Heart right ventricle (tissue), 16 donors: ENCODE measurements around the gene TRAPPC3. TPM values are rescaled to one million over a fixed set of nuclear protein-coding genes. Genes with fewer than 3 reads are reported as not detected.

Source experiments
- ATAC-seq, 8 donors: fragments of 200-7000 bp; cut with Tn5 transposase; one replicate each; pipeline ENCODE4 v1.9.1; 2020; ENCODE audit warnings: mild to moderate bottlenecking in 8 of 8, moderate library complexity in 8 of 8, moderate number of reproducible peaks in 1 of 8
- DNase-seq, 2 donors: peaks; one replicate each; pipeline ENCODE4 v3.0.0-alpha.2; 2020
- H3K27ac ChIP-seq, 10 donors: fragments of 200-600 bp; sonication (generic) in 2 of 10; one replicate each; pipeline versions ENCODE4 v1.5.0 to v1.8.0; 2020 to 2022; ENCODE audit warnings: mild to moderate bottlenecking in 3 of 10
- H3K27me3 ChIP-seq, 7 donors: fragments of 200-600 bp; one replicate each; pipeline ENCODE4 v1.8.0; 2021 to 2022; ENCODE audit warnings: mild to moderate bottlenecking in 2 of 7
- H3K36me3 ChIP-seq, 9 donors: fragments of 200-600 bp; sonication (generic) in 1 of 9; one replicate each; pipeline versions ENCODE4 v1.5.0 to v1.8.0; 2020 to 2022; ENCODE audit warnings: mild to moderate bottlenecking in 2 of 9
- H3K4me1 ChIP-seq, 9 donors: fragments of 200-600 bp; sonication (generic) in 1 of 9; one replicate each; pipeline versions ENCODE4 v1.5.0 to v1.8.0; 2020 to 2022; ENCODE audit warnings: mild to moderate bottlenecking in 4 of 9
- H3K4me3 ChIP-seq, 10 donors: fragments of 200-600 bp; sonication (generic) in 2 of 10; one replicate each; pipeline versions ENCODE4 v1.5.0 to v1.8.0; 2020 to 2022; ENCODE audit warnings: mild to moderate bottlenecking in 7 of 10, moderate library complexity in 2 of 10
- H3K9me3 ChIP-seq, 11 donors: fragments of 200-600 bp in 10 of 11; sonication (generic) in 2 of 11; one replicate each; pipeline versions ENCODE4 v1.5.0 to v1.8.0; 2013 to 2022; ENCODE audit warnings: mild to moderate bottlenecking in 2 of 11, control low read depth in 1 of 11, moderate library complexity in 1 of 11
- WGBS, 2 donors: extraction: QIAGEN DNeasy Blood & Tissue Kit; methylation state at CpG; one replicate each; pipeline ENCODE4 v1.1.7; 2013; ENCODE audit warnings: inconsistent platforms in 1 of 2; 5-methylcytosine and 5-hydroxymethylcytosine counted together
- intact Hi-C, 10 donors: fragments of 100-400 bp; cut with DNase I; formaldehyde crosslinking; loops; one replicate each; pipeline versions ENCODE4 v1.11.1 to v1.14.2; 2022
- polyA plus RNA-seq, 2 donors: library from polyadenylated mRNA; stranded (reverse); fragments of 200-250 nt; gene quantifications; one replicate each; pipeline ENCODE4 v1.2.3, GENCODE V29; 2013
- total RNA-seq, 10 donors: library from RNA; stranded (reverse); fragmentation: NEBNext Ultra II Directional in 3 of 10; extraction: Animal tissue kit (Norgen Biotek cat#: 25700) in 3 of 10; gene quantifications; one replicate each; pipeline versions ENCODE4 v1.2.1 to v1.2.4, GENCODE V29; 2021 to 2023
- TF ChIP-seq, protein P1 (sequence below), 9 donors: fragments of 200-600 bp; sonication (generic) in 2 of 9; IDR thresholded peaks; one replicate each; pipeline versions ENCODE4 v1.5.0 to v1.8.0; 2021 to 2022; ENCODE audit warnings: antibody characterized with exemption in 9 of 9, mild to moderate bottlenecking in 5 of 9, moderate library complexity in 1 of 9
- donor health status: Arrhythmogenic right ventricular cardiomyopathy.
- donor health status: ischemic (EF 13 %, LVEDD 7.1; RV severe dilation, severe dysfunction).
- donor health status: healthy with polysubstance abuse.
- donor health status: DM: no; HTN: yes; CAD: no.
- donor health status: DM: no; HTN: no; CAD: no.
- donor health status: ischemic (EF 25% LVEDD 6.9; RV normal size, moderate dysfunction).
- donor health status: ischemic (EF 25% LVEDD 5.7; RV mildly dilated, moderate dysfunction).
- donor health status: healthy.
- donor health status: DM: yes; HTN: yes; CAD: no.
- donor health status: Ischemic cardiomyopathy.
- donor health status: ischemic (EF 35%, LVEDD 5.7; RV mildly dilated, moderate dysfunction).
- donor health status: nonischemic (EF 11% LVEDD 7.7; RV severe dilation, severe dysfunction).
- donor health status: DM: yes; HTN: yes; CAD: no.
- donor health status: PGD.
- donor health status: ischemic (EF 29% LVEDD 5.4; RV normal size, mild dysfunction).
- donor health status: nonischemic (EF 23%, LVEDD 6.1; RV moderate dilation, normal function).

Gene TRAPPC3
- total and polyA plus RNA-seq, 12 donors = 33.6 to 73.8 (median 48.4) TPM

DNA sequence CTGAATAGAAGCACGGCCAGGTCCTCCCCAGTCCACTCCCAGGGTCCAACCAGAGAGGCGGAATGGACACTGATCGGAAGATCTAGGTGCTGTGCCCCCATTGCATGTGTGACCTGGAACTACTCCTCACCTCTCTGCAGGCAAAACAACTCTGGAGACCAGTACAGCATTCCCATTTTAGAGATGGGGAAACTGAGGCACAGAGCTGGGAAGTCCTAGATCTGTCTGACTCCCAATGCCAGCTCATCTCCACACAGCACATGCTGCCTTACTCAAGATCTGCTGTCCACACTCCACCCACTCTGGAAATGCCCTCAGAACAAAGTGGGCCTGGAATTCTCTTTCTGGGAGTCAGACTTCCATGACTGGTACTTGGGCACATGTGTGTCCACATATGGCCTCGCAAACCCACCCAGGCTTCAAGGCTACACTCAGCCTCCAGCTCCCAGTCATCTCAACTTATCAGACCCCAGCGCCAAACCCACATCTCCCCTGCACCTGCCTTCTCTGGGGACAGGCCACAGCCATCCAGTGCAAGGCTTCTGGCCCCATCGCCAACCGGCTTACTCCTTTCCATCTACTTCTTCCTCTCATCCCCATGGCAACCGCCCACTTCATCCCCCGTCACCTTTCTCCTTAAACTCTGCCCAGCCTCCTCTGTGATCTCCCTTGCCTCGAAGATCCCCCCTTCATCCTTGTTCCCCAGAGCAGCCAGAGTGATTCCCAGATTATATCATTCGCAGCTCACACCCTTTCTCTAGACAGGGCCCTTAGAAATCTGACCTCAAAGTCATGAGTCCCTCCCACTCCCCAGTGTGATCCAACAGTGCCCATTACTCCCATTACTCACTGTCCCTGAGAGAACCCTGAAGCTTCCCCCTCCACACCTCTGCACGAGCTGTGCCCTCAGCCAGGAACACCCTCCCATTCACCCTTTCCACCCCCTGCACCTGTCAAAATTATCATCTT is 26.9 kb downstream of the TRAPPC3 start:
- no peaks in the 10 kb centered on the region for H3K9me3 ChIP-seq
- DNase-seq (no peak), ATAC-seq (no peak)
- H3K27ac ChIP-seq = peak overlapping the region in 1 of 10 donors; percentile 67
- 86 to 90% methylated on average over 12 of the region's 12 CpGs for WGBS, 2 donors
- H3K27me3 ChIP-seq = peaks cover 0 to 33% (median 10%) of the 10 kb centered on the region in 7 donors
- no peaks in the 10 kb centered on the region for H3K36me3 ChIP-seq
- intact Hi-C loops = no loop called here
- H3K4me1 ChIP-seq = peaks cover 0 to 49% (median 5%) of the 10 kb centered on the region in 9 donors
- no peak overlapping the region for H3K4me3 ChIP-seq
- TF ChIP-seq, protein P1, sequence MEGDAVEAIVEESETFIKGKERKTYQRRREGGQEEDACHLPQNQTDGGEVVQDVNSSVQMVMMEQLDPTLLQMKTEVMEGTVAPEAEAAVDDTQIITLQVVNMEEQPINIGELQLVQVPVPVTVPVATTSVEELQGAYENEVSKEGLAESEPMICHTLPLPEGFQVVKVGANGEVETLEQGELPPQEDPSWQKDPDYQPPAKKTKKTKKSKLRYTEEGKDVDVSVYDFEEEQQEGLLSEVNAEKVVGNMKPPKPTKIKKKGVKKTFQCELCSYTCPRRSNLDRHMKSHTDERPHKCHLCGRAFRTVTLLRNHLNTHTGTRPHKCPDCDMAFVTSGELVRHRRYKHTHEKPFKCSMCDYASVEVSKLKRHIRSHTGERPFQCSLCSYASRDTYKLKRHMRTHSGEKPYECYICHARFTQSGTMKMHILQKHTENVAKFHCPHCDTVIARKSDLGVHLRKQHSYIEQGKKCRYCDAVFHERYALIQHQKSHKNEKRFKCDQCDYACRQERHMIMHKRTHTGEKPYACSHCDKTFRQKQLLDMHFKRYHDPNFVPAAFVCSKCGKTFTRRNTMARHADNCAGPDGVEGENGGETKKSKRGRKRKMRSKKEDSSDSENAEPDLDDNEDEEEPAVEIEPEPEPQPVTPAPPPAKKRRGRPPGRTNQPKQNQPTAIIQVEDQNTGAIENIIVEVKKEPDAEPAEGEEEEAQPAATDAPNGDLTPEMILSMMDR (IDR thresholded peaks at IDR 0.05) = no peak

DNA sequence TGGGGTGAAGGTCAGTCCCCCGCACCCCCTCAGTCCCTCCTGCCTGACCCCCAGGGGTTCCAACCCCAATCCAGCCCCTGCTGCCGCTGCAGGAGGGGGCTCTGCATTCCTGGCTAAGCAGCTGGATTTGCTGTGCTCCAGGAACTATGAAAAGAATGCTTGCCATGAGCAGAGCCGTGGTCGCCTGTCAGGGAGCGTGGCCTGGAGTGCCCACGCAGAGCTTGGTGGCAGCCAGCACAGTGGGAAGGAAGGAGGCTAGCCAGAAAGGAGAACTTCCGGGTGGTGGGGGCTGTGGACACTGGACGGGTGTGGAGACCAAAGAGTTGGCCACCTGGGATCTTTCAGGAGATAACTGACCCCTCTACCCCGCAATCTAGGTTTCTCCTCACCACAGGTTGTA is 29.8 kb downstream of the TRAPPC3 start:
- peaks cover 0 to 49% (median 0%) of the 10 kb centered on the region in 9 donors for H3K4me1 ChIP-seq
- intact Hi-C loops = no loop called here
- no peaks in the 10 kb centered on the region for H3K36me3 ChIP-seq
- no peak overlapping the region for H3K4me3 ChIP-seq
- 47 to 50% methylated on average over 9 of the region's 9 CpGs for WGBS, 2 donors
- peaks cover 0 to 18% (median 0%) of the 10 kb centered on the region in 7 donors for H3K27me3 ChIP-seq
- ATAC-seq (no peak), DNase-seq (no peak)
- no peak overlapping the region for H3K27ac ChIP-seq
- H3K9me3 ChIP-seq = no peaks in the 10 kb centered on the region
- TF ChIP-seq, protein P1 (IDR thresholded peaks at IDR 0.05) = no peak

DNA sequence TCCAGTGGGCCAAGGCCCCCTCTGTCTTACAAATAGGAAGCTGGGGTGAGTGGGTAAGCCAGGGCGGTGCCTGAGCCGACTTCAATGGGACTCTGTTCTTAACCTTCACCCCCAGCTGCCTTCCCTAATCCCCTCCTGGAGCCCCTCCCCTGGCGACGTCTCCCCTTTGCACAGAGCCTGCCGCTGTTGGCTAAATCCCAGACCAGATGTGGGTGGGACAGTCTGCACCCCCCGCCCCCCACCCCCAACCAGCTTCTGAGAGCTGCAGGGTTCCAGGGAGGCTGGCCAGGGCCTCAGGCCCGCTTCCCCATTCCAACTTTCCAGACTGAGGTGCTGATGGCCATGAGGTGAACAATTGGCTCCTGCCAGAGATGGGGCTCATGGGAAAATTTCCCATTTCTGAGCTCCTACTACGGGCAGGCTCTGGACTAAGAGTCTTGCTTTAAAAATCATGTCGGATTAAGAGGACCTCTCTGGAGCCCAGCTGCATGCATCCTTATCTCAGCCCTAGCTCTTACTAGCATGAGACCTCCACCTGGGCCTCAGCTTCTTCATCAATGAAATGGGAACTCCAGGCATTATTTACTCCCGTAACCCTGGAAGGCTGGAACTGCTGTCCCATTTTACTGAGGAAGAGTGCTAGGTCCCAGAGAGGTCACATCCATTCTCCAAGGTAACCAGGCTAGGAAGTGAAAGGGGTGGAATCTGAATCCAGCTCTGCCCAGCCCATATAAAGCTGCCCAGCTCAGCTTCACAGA is 30.7 kb downstream of the TRAPPC3 start:
- ATAC-seq (no peak), DNase-seq (no peak)
- no peaks in the 10 kb centered on the region for H3K9me3 ChIP-seq
- H3K36me3 ChIP-seq = no peaks in the 10 kb centered on the region
- no peak overlapping the region for H3K4me3 ChIP-seq
- no peak overlapping the region for H3K27ac ChIP-seq
- WGBS, 2 donors = 65 to 73% methylated on average over 10 of the region's 10 CpGs
- intact Hi-C loops = no loop called here
- peaks cover 0 to 9% (median 0%) of the 10 kb centered on the region in 7 donors for H3K27me3 ChIP-seq
- TF ChIP-seq, protein P1 (IDR thresholded peaks at IDR 0.05) = no peak
- peaks cover 0 to 40% (median 0%) of the 10 kb centered on the region in 9 donors for H3K4me1 ChIP-seq

DNA sequence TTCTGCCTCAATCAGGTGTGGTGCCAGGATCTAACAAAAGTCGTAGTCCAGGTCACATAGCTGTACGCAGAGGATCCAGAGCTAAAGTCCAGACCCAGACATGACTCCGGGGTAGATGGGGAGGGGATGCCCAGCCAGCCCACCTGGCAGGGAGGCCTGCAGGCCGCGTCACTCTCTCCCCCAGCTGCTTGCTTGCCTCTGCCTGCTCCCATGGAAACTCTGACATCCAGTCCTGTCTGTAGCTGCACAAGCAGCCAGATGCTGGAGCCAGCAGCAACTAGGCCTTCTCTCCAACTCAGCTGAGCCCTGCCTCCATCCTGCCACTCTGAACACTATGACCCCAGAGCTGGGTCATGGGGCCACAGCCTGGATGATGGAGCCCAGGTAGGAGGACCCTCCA is 32.4 kb downstream of the TRAPPC3 start:
- TF ChIP-seq, protein P1 (IDR thresholded peaks at IDR 0.05) = no peak
- Histone ChIP-seq H3K4me1 (peaks cover 0 to 25% (median 0%) of the 10 kb centered on the region in 9 donors), H3K27me3 (no peaks in the 10 kb centered on the region), H3K36me3 (no peaks in the 10 kb centered on the region), H3K4me3 (no peak overlapping the region), H3K27ac (no peak overlapping the region), H3K9me3 (no peaks in the 10 kb centered on the region)
- intact Hi-C loops = no loop called here
- DNase-seq = no peak
- ATAC-seq = no peak
- WGBS, 2 donors = 89% methylated on average over 5 of the region's 5 CpGs
